ENCODE measurements around the gene OCRL. TPM values are rescaled to one million over a fixed set of nuclear protein-coding genes. Genes with fewer than 3 reads are reported as not detected.

Gene OCRL
- total and polyA plus RNA-seq, 4 donors = 3.1 to 13.1 (median 5.7) TPM

DNA sequence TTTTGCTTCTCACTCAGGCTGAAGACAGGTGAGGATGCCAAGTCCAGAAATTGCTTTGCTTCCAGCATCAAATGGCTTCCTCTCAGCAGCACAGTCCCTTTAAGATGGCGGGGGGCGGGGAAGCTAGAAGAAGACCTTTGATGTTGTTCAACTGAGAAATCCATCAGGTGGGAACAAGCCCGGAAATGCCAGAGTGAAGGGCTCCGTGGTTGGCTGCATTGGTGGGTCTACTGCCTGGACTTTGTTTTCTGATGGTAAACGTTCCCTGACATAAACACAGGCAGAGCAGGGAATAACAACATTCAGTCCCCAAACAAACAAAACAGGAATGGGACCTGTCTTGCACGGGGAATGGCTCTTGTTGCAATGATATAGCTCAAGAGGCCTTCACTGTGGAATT is 77.4 kb downstream of the OCRL start (continued):
- TF ChIP-seq, protein P1, sequence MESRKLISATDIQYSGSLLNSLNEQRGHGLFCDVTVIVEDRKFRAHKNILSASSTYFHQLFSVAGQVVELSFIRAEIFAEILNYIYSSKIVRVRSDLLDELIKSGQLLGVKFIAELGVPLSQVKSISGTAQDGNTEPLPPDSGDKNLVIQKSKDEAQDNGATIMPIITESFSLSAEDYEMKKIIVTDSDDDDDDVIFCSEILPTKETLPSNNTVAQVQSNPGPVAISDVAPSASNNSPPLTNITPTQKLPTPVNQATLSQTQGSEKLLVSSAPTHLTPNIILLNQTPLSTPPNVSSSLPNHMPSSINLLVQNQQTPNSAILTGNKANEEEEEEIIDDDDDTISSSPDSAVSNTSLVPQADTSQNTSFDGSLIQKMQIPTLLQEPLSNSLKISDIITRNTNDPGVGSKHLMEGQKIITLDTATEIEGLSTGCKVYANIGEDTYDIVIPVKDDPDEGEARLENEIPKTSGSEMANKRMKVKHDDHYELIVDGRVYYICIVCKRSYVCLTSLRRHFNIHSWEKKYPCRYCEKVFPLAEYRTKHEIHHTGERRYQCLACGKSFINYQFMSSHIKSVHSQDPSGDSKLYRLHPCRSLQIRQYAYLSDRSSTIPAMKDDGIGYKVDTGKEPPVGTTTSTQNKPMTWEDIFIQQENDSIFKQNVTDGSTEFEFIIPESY (IDR thresholded peaks at IDR 0.05) = no peak
- TF ChIP-seq HNF4A (conservative IDR thresholded peaks at IDR 0.05) = no peak

DNA sequence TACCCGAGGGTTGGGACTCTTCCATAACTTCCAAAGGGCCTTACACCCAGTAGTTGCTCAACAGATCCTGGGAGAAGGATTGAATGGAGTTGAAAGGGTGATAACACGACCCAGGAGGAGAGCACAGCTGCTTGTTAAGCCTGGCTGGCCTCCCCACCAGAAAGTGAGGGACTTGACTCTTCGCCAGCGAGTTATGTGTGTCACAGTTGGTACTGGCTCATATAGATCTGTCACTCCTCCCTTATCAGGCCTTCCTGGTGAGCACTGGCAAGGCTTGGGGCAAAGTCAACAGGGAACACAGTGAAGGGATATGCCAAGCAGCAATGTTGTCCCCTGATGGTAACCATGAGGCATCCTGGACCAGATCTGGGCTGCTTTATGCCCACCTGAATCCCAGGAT is 78.9 kb downstream of the OCRL start:
- no peak overlapping the region for H3K9ac ChIP-seq (ENCODE audit: low read depth in 1 of 2, low read length in 2 of 2)
- 87% methylated on average over 4 of the region's 4 CpGs for WGBS
- H3K27me3 ChIP-seq (ENCODE audit: control insufficient read depth in 4 of 4, insufficient read depth in 4 of 4, low read length in 3 of 4) = no peaks in the 10 kb centered on the region
- TF ChIP-seq FOXA1 (IDR thresholded peaks at IDR 0.05) = no peak
- no peak for TF ChIP-seq YY1 (IDR thresholded peaks at IDR 0.05)
- no peak for TF ChIP-seq GABPA (IDR thresholded peaks at IDR 0.05 in 1 of 2, conservative IDR thresholded peaks at IDR 0.05 in 1 of 2)
- TF ChIP-seq RAD21 (IDR thresholded peaks at IDR 0.05) = no peak
- TF ChIP-seq, protein P2, sequence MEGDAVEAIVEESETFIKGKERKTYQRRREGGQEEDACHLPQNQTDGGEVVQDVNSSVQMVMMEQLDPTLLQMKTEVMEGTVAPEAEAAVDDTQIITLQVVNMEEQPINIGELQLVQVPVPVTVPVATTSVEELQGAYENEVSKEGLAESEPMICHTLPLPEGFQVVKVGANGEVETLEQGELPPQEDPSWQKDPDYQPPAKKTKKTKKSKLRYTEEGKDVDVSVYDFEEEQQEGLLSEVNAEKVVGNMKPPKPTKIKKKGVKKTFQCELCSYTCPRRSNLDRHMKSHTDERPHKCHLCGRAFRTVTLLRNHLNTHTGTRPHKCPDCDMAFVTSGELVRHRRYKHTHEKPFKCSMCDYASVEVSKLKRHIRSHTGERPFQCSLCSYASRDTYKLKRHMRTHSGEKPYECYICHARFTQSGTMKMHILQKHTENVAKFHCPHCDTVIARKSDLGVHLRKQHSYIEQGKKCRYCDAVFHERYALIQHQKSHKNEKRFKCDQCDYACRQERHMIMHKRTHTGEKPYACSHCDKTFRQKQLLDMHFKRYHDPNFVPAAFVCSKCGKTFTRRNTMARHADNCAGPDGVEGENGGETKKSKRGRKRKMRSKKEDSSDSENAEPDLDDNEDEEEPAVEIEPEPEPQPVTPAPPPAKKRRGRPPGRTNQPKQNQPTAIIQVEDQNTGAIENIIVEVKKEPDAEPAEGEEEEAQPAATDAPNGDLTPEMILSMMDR (IDR thresholded peaks at IDR 0.05; ENCODE audit: low read depth, low read length, missing input control) = no peak
- TF ChIP-seq JUND (IDR thresholded peaks at IDR 0.05) = no peak
- TF ChIP-seq HNF4G (IDR thresholded peaks at IDR 0.05) = no peak
- TF ChIP-seq, protein P3, sequence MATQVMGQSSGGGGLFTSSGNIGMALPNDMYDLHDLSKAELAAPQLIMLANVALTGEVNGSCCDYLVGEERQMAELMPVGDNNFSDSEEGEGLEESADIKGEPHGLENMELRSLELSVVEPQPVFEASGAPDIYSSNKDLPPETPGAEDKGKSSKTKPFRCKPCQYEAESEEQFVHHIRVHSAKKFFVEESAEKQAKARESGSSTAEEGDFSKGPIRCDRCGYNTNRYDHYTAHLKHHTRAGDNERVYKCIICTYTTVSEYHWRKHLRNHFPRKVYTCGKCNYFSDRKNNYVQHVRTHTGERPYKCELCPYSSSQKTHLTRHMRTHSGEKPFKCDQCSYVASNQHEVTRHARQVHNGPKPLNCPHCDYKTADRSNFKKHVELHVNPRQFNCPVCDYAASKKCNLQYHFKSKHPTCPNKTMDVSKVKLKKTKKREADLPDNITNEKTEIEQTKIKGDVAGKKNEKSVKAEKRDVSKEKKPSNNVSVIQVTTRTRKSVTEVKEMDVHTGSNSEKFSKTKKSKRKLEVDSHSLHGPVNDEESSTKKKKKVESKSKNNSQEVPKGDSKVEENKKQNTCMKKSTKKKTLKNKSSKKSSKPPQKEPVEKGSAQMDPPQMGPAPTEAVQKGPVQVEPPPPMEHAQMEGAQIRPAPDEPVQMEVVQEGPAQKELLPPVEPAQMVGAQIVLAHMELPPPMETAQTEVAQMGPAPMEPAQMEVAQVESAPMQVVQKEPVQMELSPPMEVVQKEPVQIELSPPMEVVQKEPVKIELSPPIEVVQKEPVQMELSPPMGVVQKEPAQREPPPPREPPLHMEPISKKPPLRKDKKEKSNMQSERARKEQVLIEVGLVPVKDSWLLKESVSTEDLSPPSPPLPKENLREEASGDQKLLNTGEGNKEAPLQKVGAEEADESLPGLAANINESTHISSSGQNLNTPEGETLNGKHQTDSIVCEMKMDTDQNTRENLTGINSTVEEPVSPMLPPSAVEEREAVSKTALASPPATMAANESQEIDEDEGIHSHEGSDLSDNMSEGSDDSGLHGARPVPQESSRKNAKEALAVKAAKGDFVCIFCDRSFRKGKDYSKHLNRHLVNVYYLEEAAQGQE (IDR thresholded peaks at IDR 0.05) = no peak
- TF ChIP-seq, protein P4, sequence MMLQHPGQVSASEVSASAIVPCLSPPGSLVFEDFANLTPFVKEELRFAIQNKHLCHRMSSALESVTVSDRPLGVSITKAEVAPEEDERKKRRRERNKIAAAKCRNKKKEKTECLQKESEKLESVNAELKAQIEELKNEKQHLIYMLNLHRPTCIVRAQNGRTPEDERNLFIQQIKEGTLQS (IDR thresholded peaks at IDR 0.05) = no peak
- H3K9me3 ChIP-seq (ENCODE audit: control insufficient read depth in 4 of 4, low read length in 3 of 4) = no peaks in the 10 kb centered on the region
- no peak overlapping the region for H3K27ac ChIP-seq (ENCODE audit: low read depth in 1 of 2, low read length in 2 of 2)
- H3K36me3 ChIP-seq (ENCODE audit: control insufficient read depth in 4 of 4, insufficient read depth in 3 of 4, low read depth in 1 of 4, low read length in 3 of 4) = no peaks in the 10 kb centered on the region
- no peak overlapping the region for H3K4me3 ChIP-seq (ENCODE audit: low read depth in 1 of 3, low read length in 3 of 3)
- no peak for DNase-seq (ENCODE audit: low spot score)
- no peaks in the 10 kb centered on the region for H3K4me1 ChIP-seq (ENCODE audit: control insufficient read depth in 4 of 4, insufficient read depth in 4 of 4, low read length in 3 of 4)

DNA sequence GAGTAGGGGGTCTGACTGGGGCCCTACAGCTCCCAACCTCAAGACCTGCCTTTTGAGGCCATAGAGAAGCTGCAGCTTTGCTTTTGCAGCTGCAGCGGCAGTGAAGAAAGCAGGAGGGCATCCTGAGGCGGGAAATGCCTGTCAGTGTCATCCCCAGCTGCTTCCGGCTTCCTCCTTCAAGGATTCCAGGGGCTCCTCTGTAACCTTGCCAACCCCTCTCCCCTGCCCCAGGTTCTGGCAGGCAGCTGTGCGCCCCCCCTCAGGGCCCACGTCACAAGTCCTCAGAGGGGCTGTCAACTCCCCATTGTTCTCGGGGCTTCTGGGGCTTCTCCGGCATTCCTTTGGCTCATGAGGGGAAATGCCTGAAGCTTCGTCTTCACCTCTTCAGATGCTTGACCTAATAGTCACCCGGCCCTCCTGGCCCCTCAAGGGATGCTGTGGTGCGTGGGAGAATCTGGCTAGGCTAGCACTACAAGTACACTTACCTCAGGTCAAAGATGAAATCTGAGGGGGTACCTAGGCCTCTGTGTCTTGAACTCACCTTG is 82.8 kb downstream of the OCRL start:
- WGBS = 84% methylated on average over 10 of the region's 10 CpGs
- H3K9me3 ChIP-seq (ENCODE audit: control insufficient read depth in 4 of 4, low read length in 3 of 4) = no peaks in the 10 kb centered on the region
- H3K36me3 ChIP-seq (ENCODE audit: control insufficient read depth in 4 of 4, insufficient read depth in 3 of 4, low read depth in 1 of 4, low read length in 3 of 4) = no peaks in the 10 kb centered on the region
- H3K27ac ChIP-seq (ENCODE audit: low read depth in 1 of 2, low read length in 2 of 2) = no peak overlapping the region
- no peaks in the 10 kb centered on the region for H3K27me3 ChIP-seq (ENCODE audit: control insufficient read depth in 4 of 4, insufficient read depth in 4 of 4, low read length in 3 of 4)
- DNase-seq (ENCODE audit: low spot score) = no peak
- H3K4me3 ChIP-seq (ENCODE audit: low read depth in 1 of 3, low read length in 3 of 3) = no peak overlapping the region
- H3K9ac ChIP-seq (ENCODE audit: low read depth in 1 of 2, low read length in 2 of 2) = no peak overlapping the region
- no peaks in the 10 kb centered on the region for H3K4me1 ChIP-seq (ENCODE audit: control insufficient read depth in 4 of 4, insufficient read depth in 4 of 4, low read length in 3 of 4)
- TF ChIP-seq, protein P5, sequence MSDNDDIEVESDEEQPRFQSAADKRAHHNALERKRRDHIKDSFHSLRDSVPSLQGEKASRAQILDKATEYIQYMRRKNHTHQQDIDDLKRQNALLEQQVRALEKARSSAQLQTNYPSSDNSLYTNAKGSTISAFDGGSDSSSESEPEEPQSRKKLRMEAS (IDR thresholded peaks at IDR 0.05) = no peak
- TF ChIP-seq, protein P4 (IDR thresholded peaks at IDR 0.05) = no peak
- TF ChIP-seq RXRA (IDR thresholded peaks at IDR 0.05) (no peak), EGR1 (IDR thresholded peaks at IDR 0.05; ENCODE audit: low read depth in 2 of 2) (no peak), FOXA2 (IDR thresholded peaks at IDR 0.05) (no peak), SP1 (IDR thresholded peaks at IDR 0.05) (no peak), NR2F2 (IDR thresholded peaks at IDR 0.05) (no peak), HNF4A (conservative IDR thresholded peaks at IDR 0.05) (no peak), GABPA (IDR thresholded peaks at IDR 0.05 in 1 of 2, conservative IDR thresholded peaks at IDR 0.05 in 1 of 2) (no peak)
- TF ChIP-seq, protein P3 (IDR thresholded peaks at IDR 0.05) = no peak
